GM19240 (cell line): ENCODE data around the gene CCDC14.
"Not testable (repeated sequence)": the region's sequence is repeated elsewhere in the genome, so short reads cannot be mapped to it uniquely, and the experiment has no call there.

Source experiments
- DNase-seq: peaks from one replicate; pipeline ENCODE4 v3.0.0; 2011; ENCODE audit warnings: low spot score; ENCODE audit not compliant: insufficient read length

The CCDC14 gene, protein sequence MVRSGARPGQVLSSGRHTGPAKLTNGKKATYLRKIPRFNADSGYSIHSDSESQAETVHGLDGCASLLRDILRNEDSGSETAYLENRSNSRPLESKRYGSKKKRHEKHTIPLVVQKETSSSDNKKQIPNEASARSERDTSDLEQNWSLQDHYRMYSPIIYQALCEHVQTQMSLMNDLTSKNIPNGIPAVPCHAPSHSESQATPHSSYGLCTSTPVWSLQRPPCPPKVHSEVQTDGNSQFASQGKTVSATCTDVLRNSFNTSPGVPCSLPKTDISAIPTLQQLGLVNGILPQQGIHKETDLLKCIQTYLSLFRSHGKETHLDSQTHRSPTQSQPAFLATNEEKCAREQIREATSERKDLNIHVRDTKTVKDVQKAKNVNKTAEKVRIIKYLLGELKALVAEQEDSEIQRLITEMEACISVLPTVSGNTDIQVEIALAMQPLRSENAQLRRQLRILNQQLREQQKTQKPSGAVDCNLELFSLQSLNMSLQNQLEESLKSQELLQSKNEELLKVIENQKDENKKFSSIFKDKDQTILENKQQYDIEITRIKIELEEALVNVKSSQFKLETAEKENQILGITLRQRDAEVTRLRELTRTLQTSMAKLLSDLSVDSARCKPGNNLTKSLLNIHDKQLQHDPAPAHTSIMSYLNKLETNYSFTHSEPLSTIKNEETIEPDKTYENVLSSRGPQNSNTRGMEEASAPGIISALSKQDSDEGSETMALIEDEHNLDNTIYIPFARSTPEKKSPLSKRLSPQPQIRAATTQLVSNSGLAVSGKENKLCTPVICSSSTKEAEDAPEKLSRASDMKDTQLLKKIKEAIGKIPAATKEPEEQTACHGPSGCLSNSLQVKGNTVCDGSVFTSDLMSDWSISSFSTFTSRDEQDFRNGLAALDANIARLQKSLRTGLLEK

GRCh38 chr3:123960781-123961507 lies at the start of gene CCDC14:
TSS of gene CCDC14 (minus strand) at chr3:123961229. CDS start at chr3:123961173, 56 bp downstream.
- peak; percentile 36 for DNase-seq

DNA sequence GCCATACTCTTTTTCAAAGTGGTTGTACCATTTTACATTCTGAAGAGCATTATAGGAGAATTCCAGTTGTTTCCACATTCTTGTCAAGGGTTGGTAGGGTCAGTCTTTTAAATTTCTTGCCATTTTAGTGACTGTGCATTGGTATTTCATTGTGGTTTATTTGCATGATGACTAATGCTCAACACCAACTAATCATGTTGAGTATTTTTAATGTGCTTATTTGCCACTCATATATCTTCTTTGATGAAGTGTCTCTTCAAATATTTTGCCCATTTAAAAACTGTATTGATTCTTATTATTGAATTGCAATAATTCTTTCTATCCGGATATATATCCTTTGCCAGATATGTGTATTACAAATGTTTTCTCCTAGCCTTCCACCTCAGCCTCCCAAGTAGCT lies 47.3 kb upstream of the CCDC14 start:
- DNase-seq: not testable (repeated sequence)

GRCh38 chr3:124007186-124007585 lies 46.2 kb upstream of the CCDC14 start:
- DNase-seq: no peak

GRCh38 chr3:124002405-124003079 lies 41.5 kb upstream of the CCDC14 start:
- not testable (repeated sequence) for DNase-seq

- not testable (repeated sequence) for DNase-seq
Measured at GRCh38 chr3:124001366-124001765, 40.3 kb upstream of the CCDC14 start.

DNA sequence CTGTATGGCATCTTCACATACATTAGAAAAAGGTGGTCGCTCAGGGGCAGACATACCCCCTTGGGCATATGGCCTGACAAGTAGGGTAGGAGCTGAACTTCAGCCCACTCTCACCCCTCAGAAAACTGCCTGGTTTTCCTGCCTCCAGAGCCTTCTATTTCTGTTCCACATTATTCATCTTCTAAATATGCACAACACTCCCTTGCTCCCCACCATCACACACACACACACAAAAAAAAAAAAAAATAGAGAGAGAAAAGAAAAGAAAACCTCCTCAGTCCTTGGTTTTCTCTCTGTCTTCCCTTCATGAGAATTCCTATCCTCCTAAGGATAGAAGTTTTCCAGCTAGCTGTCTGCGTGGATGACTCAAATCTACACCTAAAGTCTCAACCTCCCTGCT lies 36.5 kb upstream of the CCDC14 start:
- no peak for DNase-seq

DNA sequence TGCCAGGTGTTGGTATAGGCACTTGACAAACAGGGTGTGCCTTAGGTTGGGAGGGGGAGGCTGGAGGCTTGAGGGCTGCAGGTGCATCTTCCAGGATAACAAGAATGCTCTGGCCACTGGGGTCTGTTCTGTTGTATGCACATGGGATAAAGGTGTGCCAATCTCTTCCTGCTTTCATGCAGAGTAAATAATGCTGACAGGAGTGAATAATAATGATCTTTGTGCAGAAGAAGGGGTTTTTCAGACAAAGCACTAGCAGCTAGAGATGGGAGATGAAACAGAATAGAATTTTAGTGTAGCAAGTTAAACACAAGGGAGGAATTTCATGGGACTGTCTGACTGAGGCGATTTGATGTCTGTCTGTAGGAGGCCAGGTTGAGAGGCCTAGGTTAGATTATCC lies 32.8 kb upstream of the CCDC14 start:
- DNase-seq: no peak

DNA sequence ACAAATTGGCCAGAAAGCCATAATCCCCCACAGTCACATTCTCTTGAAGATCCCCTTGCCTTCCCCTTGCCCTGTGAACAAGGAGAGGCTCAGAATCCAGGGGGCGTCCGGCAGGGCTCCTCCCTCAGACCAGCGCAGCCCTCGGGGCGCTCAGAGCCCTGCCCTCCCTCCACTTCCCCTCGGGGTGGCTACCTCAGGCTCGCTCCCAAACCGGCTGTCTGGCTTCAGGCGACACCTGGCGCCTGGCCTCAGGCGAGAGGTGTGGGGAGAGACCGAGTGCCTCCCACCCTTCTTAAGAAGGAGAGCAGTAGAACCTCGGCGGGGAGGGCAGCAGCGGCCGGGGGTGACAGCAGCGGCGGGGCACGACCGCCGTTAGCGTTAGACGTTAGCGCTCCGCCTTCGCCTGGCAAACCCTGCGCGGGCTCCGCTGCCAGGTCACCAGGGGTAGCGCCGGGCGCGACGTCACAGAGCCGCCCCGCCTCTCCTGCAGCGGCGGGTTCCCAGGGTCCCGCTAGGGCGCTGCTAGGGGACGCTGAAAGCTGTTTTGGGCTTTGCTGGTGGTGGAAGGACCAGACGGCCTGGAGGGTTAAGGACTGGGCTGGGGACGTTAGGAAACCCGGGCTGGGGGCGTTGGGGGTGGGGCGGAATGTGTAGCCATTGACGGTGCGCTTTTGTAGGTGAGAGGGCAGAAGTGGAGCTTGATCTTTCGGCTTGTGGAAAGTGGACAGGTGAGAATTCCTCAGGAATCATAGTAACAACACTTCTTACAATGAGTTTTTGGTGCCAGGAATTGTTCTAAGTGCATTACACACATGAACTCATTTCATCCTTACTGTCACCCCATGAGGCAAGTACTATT lies 30.9 kb upstream of the CCDC14 start, which contains the start of gene ROPN1:
TSS of gene ROPN1 (minus strand) at position 395 of the 859 bp plus-strand sequence. CDS start 11,643 bp downstream, outside the sequence.
- DNase-seq: not testable (repeated sequence)

- no peak for DNase-seq
Measured at GRCh38 chr3:123986427-123986826, 25.4 kb upstream of the CCDC14 start.

GRCh38 chr3:123984957-123985356 lies 23.9 kb upstream of the CCDC14 start:
- no peak for DNase-seq

GRCh38 chr3:123984350-123984749 lies 23.3 kb upstream of the CCDC14 start:
- no peak for DNase-seq

- DNase-seq: not testable (repeated sequence)
Measured at GRCh38 chr3:123981317-123981716, 20.3 kb upstream of the CCDC14 start.

DNA sequence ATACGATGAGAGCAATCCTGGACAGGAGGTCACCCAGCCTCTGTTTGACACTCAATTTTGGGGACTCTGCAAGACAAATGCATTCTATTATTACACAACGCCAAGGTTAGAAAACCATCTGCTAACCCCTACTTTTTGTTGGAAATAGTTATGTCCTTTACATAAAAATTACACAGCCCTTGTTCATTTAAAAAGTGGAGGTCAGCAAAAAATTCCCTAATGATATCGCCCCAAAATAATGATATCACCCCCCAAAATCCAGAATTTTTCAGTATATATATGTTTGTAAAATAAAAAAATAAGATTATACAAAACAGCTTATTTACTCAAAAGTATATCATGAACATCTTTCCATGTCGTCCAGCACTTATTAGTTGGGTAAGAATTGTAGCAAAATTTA lies 19.5 kb upstream of the CCDC14 start:
- DNase-seq: no peak

DNA sequence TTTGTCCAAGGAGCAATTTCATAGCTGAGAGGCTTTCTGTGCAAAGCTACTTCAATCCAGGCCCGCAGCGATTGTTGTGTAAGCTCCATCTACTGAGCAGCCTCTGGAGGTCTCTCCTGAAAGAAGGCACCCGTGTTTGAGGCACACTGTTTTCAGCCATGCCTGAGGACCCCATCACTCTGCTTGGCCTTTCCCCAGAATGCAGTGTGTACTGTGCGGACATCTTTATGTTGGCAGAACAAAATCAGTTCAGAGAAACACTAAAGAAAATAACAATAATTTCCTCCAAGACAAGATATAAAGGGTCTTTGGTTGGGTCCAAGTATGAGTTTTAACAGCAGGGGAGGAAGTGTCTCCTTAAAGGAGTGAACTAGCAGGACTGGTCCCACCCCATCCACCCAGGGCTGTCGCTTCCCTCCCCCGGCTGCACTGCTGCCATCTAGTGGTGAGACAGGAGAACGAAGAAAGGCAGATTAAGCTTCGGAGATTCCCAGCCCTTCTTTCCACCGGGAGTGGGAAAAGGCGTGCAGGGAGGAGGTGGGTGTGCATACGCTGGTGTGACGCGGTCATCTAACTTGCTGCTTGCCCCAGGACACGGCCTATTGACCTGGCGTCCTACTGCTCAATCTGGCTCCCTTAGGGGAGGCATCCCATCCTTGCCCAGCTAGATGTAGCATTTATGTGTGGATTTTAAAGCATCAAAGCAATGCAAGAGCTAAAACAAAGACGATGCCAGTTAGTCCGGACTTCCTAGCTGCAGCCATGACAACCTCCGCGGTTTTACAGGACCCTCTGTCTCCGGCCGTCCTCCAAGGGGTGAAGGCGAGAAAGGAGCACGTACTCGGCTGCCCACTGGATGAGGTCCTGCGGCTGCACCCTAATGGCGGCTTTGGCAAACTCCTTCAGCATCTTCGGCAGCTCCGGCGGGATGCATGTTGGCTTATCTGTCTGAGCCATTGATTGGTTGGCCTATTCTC lies 18.8 kb upstream of the CCDC14 start:
- not testable (repeated sequence) for DNase-seq

DNA sequence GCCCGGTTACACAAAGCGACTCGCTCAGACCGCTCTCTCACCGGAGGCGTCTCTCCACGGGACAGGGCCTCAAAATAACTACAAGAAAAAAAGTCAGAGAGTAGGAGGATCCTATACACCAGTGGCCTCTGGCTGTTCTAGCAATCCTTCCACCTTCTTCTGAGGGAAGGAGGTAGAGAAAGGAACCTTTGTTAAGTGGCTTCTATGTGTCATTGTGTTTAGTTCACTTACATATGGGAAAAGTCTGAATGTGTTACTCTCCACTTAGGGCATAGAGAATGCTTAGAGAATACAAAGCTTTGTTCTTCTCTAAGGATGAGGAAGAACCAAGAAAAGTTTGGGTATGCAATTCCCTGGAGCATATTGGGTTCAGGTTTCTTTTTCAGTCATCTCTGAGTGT lies 15.9 kb upstream of the CCDC14 start:
- DNase-seq: not testable (repeated sequence)

GRCh38 chr3:123976181-123976898 lies 15.3 kb upstream of the CCDC14 start:
- DNase-seq: not testable (repeated sequence)

- not testable (repeated sequence) for DNase-seq
Measured at GRCh38 chr3:123975030-123975429, 14.0 kb upstream of the CCDC14 start.

DNA sequence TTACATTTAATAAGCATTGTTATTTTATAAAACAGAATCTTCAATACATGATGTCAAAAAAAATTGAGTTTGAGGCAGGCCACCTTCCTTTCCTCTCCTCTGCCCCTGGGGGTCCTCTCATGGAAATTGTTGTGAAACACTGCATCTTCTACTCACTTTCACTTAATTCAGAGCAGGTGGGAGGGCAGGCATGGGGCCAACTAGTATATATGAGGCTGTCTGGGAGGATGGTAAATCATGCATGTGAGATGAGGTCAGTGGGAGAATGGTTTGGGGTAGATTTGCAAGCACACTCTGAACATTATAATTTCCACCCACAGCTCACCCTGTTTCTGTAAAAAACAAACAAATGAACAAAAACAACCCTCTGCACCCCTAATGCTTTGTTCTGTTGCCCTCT lies 10.4 kb upstream of the CCDC14 start:
- DNase-seq: no peak
